ENCODE data around the gene FOXI1. TPM values are rescaled to one million over a fixed set of nuclear protein-coding genes. Genes with fewer than 3 reads are reported as not detected.

Gene FOXI1
- total and polyA plus RNA-seq, 2 donors (not counting 3 experiments of a cell fraction or from before 2014, with no cell fraction given) = not detected

GRCh38 chr5:170115925-170116324, 10.2 kb downstream of the FOXI1 start:
- BruUV-seq (replicated peaks) = no TSS peak
- Histone ChIP-seq H3K4me2 (ENCODE audit: insufficient read depth, low read length) (no peak overlapping the region), H3K9ac (replicated peaks; ENCODE audit: extremely low read depth, insufficient read depth, low read length) (no peak overlapping the region), H3K79me2 (ENCODE audit: control insufficient read depth, insufficient read depth, low read length) (no peaks in the 10 kb centered on the region), H4K20me1 (replicated peaks; ENCODE audit: control insufficient read depth, extremely low read depth, insufficient read depth, low read length) (no peaks in the 10 kb centered on the region), H3K9me1 (replicated peaks; ENCODE audit: control insufficient read depth, extremely low read depth, insufficient read depth, low read length) (no peaks in the 10 kb centered on the region), H3K27me3 (ENCODE audit: control insufficient read depth in 2 of 2, insufficient read depth in 2 of 2, low read length in 2 of 2) (no peaks in the 10 kb centered on the region), H3K4me1 (ENCODE audit: control insufficient read depth, extremely low read depth, insufficient read depth, low read length) (peaks cover under 1% of the 10 kb centered on the region), H3K27ac (ENCODE audit: insufficient read depth, low read depth, low read length) (no peak overlapping the region), H3K4me3 (replicated peaks in 1 of 3; ENCODE audit: insufficient read depth in 1 of 3, low read depth in 1 of 3, low read length in 3 of 3) (no peak overlapping the region), H2AFZ (ENCODE audit: low read depth, low read length) (no peak overlapping the region), H3K9me3 (replicated peaks; ENCODE audit: control insufficient read depth, insufficient read depth, low read length) (no peaks in the 10 kb centered on the region), H3K36me3 (ENCODE audit: control insufficient read depth in 2 of 2, extremely low read depth in 1 of 2, insufficient read depth in 2 of 2, low read length in 2 of 2) (no peaks in the 10 kb centered on the region)
- FAIRE-seq (no peak), DNase-seq (ENCODE audit: low read depth, low spot score) (no peak)
- dilution Hi-C loops (cut with MboI; ENCODE audit: extremely low pct_ligation_motif_present, low sequenced_read_pairs) = no loop called here
- ChIA-PET CTCF (interaction anchor here (1.2 to 1.4 kb wide), 2 partner anchors 35 to 136 kb away, joined by 3 to 4 read pairs; partner anchors contain the start of gene INSYN2B), POLR2A (no interaction called here)
- TF ChIP-seq CTCF (IDR thresholded peaks at IDR 0.05; ENCODE audit: extremely low read depth in 1 of 2, insufficient read depth in 1 of 2, low read depth in 1 of 2, low read length in 2 of 2) (no peak), GATA2 (IDR thresholded peaks at IDR 0.05; ENCODE audit: insufficient read depth, insufficient read length, low read depth, low read length) (no peak), FOS (IDR thresholded peaks at IDR 0.05; ENCODE audit: borderline replicate concordance, insufficient read depth, low read length) (no peak), MYC (IDR thresholded peaks at IDR 0.05; ENCODE audit: low read depth, low read length) (no peak), EZH2 (IDR thresholded peaks at IDR 0.05; ENCODE audit: borderline replicate concordance, low read depth, low read length, severe bottlenecking) (no peak), POLR2AphosphoS5 (IDR thresholded peaks at IDR 0.05; ENCODE audit: insufficient read depth, low read depth, low read length) (no peak), MAX (IDR thresholded peaks at IDR 0.05; ENCODE audit: insufficient read depth, insufficient read length) (no peak), JUN (IDR thresholded peaks at IDR 0.05; ENCODE audit: borderline replicate concordance, insufficient read depth, insufficient read length, low read depth) (no peak), POLR2A (IDR thresholded peaks at IDR 0.05; ENCODE audit: low read depth, low read length) (no peak)
- intact Hi-C loops (cut with micrococcal nuclease) = no loop called here
